ENCODE data around the gene FERD3L.
"Not testable (repeated sequence)": the region's sequence is repeated elsewhere in the genome, so short reads cannot be mapped to it uniquely, and the experiment has no call there.

Gene FERD3L

GRCh38 chr7:19144661-19145433 lies at the start of gene FERD3L:
Gene FERD3L, minus strand, starts transcription at chr7:19145421. Its CDS starts 59 bp downstream, at chr7:19145362.
- DNase-seq (ENCODE audit: low read depth) = no peak

- DNase-seq (ENCODE audit: low read depth) = not testable (repeated sequence)
Observed at GRCh38 chr7:19194417-19194816, 49.2 kb upstream of the FERD3L start.

GRCh38 chr7:19181634-19182033 lies 36.4 kb upstream of the FERD3L start:
- no peak for DNase-seq (ENCODE audit: low read depth)

- no peak for DNase-seq (ENCODE audit: low read depth)
Observed at GRCh38 chr7:19178595-19178994, 33.4 kb upstream of the FERD3L start.

GRCh38 chr7:19177269-19177668 lies 32.0 kb upstream of the FERD3L start:
- DNase-seq (ENCODE audit: low read depth) = no peak

- no peak for DNase-seq (ENCODE audit: low read depth)
Observed at GRCh38 chr7:19175241-19175640, 30.0 kb upstream of the FERD3L start.

- DNase-seq (ENCODE audit: low read depth) = no peak
Observed at GRCh38 chr7:19161671-19162070, 16.4 kb upstream of the FERD3L start.

GRCh38 chr7:19146699-19147098 lies 1.5 kb upstream of the FERD3L start:
- DNase-seq (ENCODE audit: low read depth) = no peak

GRCh38 chr7:19145434-19146115 lies 354 bp upstream of the FERD3L start:
- DNase-seq (ENCODE audit: low read depth) = no peak

- DNase-seq (ENCODE audit: low read depth) = no peak
Observed at GRCh38 chr7:19143881-19144574, 1.2 kb downstream of the FERD3L start.

GRCh38 chr7:19139706-19140327 lies 5.4 kb downstream of the FERD3L start:
- DNase-seq (ENCODE audit: low read depth) = no peak

- no peak for DNase-seq (ENCODE audit: low read depth)
Observed at GRCh38 chr7:19133886-19134285, 11.3 kb downstream of the FERD3L start.

- no peak for DNase-seq (ENCODE audit: low read depth)
Observed at GRCh38 chr7:19133390-19133789, 11.8 kb downstream of the FERD3L start.

GRCh38 chr7:19128856-19129255 lies 16.4 kb downstream of the FERD3L start:
- DNase-seq (ENCODE audit: low read depth) = no peak

GRCh38 chr7:19121977-19122588 lies 23.1 kb downstream of the FERD3L start:
- DNase-seq (ENCODE audit: low read depth) = no peak

- DNase-seq (ENCODE audit: low read depth) = no peak
Observed at GRCh38 chr7:19119870-19120486, 25.2 kb downstream of the FERD3L start.

- DNase-seq (ENCODE audit: low read depth) = no peak
Observed at GRCh38 chr7:19119372-19119771, 25.8 kb downstream of the FERD3L start.

- no peak for DNase-seq (ENCODE audit: low read depth)
Observed at GRCh38 chr7:19118636-19119371, 26.4 kb downstream of the FERD3L start.

- no peak for DNase-seq (ENCODE audit: low read depth)
Observed at GRCh38 chr7:19117870-19118608, 27.2 kb downstream of the FERD3L start.
